Activated CD8-positive, alpha-beta memory T cell treated with anti-CD3 and anti-CD28 coated beads, Interleukin-2, amount 50 U/mL, for 48 hours (primary cell): ENCODE results near the gene LCTL.

Experiments
- DNase-seq: peaks from one replicate; pipeline ENCODE4 v3.0.0-alpha.2; 2020

Gene LCTL, protein sequence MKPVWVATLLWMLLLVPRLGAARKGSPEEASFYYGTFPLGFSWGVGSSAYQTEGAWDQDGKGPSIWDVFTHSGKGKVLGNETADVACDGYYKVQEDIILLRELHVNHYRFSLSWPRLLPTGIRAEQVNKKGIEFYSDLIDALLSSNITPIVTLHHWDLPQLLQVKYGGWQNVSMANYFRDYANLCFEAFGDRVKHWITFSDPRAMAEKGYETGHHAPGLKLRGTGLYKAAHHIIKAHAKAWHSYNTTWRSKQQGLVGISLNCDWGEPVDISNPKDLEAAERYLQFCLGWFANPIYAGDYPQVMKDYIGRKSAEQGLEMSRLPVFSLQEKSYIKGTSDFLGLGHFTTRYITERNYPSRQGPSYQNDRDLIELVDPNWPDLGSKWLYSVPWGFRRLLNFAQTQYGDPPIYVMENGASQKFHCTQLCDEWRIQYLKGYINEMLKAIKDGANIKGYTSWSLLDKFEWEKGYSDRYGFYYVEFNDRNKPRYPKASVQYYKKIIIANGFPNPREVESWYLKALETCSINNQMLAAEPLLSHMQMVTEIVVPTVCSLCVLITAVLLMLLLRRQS

DNA sequence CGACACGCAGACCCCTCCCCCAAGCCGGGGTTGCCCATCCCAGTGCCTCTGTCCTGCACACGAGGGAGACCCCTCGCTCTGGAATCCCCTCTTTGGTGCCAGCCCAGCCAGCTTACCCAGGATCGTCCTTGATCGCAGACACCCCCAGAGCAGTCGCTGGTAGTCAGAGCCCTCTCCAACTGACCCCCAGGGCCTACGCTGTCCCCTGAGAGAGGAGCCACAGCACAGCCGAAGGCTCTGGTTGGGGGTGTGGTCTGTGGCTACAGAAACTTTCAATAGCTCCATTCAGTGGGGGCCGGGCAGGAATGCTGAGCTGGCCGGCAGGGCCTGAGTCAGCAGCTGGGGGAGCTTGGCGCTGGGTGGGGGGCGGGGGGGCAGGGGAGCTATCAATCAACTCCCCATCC lies at the start of gene LCTL:
Gene LCTL, minus strand, starts transcription at position 258 of the 404 bp plus-strand sequence. CDS start 633 bp downstream, outside the sequence.
- DNase-seq, result no peak

DNA sequence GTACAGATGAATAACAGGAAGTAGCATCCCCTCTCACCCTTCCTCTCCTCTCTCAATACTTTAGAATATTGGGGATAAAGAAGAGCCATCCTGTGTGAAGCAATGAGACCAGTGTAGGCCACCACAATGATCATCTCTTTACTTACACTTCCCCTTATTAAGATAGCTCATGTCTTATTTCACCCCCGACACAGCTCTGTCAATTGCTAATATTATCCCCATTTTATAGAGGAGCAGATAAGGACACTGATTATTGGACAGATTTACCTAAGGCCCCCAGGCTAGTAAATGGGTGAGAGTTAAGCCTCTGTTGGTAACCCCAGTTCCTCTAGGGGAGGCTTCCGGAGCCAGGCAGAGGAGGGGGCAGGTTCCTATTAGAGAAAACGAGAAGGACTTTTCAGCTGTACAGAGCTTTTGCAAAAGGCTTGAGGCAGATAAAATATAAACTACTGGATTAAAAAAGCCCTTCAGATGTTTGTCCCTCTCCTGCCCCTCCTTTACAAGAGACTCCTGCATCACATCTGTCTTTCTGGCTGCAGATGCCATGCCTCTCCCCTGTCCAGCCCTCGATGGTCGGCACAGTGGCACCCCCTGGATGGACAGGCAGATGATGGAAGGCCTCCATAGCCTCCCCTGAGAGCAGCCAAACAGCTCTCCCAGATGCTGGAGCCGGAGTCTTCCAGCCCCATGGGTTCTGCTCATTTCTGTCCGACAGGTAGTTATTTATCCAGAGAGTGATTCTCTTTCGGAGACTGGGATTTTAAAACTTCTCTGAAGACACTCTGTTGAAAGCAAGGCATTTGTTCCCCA lies 49.4 kb upstream of the LCTL start:
- DNase-seq, result no peak

DNA sequence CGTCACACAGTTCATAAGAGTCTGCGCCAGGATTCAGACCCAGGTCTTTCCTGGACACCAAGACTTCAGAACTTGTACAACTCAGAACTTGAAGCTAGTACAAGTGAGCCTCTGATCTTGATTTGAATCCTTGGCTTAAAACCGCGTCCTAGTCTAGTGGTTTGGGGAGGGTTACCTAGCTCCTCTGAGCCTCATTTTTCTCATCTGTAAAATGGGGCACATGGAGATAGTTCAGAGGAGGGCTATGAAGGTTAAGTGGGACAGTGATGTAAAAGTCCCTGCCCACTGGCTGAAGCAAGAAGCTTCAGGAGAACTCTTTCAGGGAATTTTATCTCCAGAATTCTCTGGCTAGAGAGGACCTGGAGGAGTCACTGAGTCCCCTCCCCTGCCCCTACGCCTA lies 48.7 kb upstream of the LCTL start:
- DNase-seq, result no peak

DNA sequence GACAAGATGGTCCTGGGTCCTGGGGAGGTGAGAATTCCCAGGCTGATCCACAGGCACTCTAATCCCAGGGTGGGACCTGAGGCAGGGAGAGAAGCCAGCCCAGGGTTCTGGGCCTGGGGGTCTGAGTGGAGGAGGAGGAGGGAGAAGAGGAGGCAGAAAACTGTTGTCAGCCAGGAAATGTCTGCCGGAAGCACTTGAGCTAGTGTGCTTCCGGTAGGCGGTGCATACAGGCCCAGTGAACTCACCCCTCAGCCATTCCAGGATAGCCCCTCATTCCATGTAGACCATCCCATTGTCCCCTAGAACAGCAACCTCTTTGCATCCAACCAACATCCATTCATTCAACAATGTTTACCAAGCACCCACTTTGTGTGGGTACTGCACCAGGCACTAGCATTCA lies 47.9 kb upstream of the LCTL start:
- DNase-seq, result no peak

DNA sequence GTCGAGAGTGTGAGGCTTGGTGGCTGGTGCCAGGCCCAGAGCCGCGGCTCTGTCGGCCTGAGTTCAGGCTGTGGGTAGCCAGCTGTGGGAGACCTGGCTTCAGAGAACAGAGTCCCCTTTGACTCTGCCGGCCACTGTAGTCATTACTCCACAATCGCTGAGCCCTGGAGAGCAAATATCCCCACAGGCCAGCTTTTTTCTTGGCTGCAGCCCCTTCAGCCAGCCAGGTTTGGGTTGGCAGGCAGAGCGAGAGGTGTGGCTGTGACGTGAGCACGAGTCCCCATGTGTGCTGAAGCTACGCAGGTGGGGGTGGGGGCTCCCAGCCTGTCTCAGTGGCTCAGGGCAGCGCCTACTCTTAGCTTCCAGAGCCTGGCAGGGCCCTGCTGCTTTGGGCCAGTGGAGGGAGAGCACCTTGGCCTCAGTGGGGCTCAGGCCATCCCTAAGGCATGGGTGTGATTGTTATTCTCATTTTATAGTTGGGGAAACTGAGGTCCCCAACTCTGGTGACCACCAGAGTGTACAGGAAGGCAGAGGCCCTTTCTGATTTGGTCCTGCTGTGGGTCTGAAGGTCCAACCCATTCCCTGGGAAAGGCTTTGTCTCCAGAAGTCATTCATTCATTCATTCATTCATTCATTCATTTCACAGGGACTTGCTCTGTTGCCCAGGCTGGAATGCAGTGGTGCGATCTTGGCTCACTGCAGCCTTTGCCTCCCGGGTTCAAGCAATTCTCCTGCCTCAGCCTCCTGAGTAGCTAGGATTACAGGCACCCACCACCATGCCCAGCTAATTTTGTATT lies 45.7 kb upstream of the LCTL start:
- DNase-seq, result no peak

DNA sequence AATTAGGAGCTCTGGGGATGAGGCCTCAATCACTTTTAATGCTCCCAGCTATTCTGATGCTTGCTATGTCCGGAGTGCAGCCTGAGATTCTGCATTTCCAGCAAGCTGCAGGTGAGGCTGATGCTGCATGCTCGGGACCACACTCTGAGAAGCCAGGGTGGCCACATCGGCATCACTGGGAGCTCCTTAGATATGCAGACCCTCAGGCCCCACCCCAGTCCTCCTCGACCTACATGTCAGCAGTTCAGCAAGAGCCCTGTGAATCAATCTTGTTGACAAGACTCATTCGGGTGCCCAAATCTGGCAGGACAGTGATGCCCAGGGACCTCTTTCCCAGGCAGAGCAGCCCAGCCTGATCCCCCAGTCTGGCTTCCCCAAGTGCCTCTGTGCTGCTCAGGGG lies 44.1 kb upstream of the LCTL start:
- DNase-seq, result no peak

DNA sequence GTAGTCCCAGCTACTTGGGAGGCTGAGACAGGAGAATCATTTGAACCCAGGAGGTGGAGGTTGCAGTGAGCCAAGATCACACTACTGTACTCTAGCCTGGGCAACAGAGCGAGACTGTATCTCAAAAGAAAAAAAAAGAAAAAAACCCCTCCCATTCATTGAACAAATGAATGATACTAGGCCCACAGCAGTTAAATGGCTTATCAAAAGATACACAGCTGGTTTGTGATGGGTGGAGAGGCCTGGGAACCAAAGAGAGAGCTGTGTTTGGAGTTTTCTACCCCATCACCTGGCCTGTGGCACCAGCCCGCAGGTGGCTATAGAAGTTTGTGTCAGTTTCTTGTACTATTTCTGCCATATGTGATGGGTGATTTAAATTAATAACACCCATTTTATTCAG lies 43.1 kb upstream of the LCTL start:
- no peak for DNase-seq

DNA sequence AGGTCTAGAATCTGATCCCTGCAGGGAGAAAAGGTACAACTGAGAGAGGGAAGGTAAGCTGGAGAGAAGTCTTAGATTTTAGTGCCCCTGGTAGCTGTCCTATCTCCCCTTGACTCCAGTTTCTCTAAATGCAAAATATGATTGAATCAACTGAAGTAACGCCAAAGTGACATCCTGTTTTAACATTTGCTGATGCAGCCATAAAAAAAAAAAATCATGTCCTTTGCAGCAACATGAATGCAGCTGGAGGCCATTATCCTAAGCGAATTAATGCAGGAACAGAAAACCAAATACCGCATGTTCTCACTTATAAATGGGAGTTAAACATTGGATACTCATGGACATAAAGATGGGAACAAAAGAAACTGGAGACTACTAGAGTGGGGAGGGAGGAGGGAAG lies 42.4 kb upstream of the LCTL start:
- no peak for DNase-seq

DNA sequence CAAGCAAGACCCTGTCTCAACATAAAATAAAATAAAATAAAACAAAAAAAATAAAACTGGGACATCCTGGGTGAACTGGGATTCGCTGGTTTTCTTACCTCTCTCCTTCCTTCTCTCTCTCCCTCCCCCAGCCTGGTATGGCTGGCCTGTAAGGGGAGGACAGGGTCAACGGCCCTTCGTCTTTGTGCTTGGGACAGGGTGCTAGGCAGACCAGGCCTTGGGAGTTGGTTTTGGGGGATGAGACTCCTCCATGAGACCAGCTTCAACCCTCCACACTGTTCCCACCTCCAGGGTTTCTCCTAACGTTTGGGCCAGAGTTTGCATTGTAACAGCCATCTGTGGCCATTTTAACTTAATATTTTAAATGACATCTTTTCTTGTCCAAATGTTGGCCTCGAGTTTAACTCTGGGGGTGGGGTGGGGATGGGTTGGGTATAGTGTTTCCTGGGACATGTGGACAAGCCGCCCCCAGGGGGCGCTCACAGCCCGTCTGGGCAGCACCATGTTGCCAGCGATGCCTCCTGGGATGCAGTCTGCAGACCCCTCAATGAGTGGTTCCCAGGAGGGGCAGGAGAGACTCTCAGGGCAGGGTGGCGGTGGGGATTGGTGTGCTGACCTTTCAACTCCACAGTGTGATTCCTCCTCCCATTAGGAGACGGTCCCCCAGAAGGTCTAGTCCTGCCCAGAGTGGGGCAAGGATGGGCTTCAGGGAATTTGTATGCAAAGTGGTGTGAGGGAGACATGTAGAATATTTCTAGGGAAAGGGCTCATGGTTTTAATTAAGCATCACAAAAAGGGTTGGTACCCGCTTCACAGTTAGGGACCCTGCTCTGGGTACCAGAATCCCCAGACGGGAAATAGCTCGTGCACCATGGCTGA lies 37.7 kb upstream of the LCTL start:
- peak; percentile 88 for DNase-seq

DNA sequence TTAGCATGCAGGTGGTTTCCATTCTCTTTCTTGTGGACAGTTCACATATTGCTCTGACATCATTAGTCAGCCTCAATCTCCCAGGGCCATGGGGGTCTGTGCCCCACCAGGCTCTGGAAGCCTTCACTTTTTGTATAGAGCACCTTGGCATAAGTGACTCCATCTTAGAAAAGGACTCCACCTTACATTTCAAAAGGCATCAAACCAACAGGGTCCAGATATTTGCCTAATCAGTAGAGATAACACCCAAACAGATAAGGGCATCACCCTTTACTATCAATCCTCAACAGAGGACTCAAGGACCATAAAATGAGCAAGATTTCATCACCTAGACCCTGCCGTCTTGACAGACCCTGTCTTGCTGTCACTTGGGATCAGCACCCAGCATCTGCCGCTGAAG lies 35.7 kb upstream of the LCTL start:
- DNase-seq, result no peak

DNA sequence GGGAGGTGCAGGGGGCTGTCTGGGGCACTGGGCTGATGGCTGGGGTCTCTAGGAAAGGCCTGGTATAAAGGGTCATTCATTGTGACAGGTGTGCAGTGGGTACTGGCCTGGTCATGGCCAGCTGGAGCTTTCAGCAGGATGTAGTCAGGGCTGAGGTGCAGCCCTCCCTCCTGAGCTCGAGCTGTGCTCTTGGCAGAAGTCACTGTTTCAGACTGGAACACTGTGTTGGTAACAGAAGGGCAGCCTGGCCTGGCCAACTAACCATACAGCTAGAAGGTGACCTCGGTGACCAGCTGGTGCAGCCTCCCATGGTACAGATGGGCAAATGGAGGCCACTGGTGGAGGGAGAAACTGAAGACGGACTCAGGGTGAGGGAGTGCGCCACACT lies 34.4 kb upstream of the LCTL start:
- no peak for DNase-seq

DNA sequence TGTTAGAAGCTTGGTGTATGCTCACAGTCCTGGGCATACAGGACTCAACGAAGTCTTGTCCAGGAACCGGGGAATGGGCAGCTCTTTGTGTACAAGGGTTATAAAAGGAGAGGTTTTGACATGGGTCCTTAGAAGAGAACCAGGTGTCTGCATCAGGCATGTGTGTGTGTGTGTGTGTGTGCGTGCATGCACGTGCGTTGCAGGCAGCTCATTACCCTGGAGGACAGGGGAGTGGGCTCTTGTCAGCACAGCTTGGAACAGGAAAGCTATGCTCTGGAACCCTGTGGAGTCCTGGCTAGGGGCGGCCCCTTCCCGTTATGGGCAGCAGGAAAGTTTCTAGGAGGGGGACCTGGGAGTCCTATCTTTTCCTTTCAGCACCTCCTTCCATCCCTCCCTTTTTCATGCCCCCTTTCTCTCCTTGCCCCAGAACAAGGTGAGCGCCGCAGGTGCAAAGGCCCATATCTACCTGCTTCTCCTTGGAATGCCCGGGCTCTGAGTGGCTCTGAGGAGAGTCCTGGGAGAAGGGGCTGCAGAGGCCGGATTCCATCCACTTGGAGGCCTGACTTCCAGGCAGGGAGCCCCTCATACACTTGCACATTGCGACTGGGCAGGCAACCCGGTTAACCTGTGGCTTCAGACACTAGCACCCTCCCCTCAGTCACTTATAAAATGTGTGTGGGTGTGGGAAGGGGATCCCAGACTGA lies 33.9 kb upstream of the LCTL start:
- no peak for DNase-seq

DNA sequence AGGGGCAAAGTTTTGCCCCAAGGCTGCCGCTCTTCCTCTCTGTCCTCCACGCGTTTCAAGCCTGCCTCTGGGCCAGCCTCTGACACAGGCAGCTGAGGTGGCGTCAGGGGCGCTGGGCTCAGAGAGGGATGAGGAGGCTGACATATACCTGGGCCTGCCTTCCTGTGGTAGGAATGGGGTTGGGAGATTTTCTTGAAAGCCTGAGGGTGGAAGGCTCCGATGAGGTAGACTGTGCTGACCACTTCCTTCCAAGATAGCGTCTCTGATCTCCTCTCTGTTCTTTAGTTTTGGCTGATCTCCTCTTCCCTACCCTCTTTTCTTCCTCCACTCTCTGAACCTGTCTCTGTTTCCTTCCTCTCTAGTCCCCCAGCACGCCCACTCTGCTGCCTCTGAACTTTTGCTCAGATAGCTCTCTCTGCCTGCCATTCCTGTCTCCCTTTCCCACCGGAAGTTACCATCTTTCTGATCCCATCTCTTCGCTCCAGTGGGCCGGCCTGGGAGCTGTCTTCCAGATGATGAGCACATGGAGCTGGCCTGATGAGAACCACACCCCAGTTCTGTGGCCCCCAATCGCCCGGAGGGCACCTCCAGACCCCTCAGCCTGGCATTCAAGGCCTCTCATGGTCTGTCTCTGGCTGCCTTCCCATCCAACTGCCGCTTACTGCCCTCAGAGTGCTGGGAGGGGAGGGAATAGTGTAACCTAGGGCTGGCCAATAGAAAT lies 32.5 kb upstream of the LCTL start:
- no peak for DNase-seq

DNA sequence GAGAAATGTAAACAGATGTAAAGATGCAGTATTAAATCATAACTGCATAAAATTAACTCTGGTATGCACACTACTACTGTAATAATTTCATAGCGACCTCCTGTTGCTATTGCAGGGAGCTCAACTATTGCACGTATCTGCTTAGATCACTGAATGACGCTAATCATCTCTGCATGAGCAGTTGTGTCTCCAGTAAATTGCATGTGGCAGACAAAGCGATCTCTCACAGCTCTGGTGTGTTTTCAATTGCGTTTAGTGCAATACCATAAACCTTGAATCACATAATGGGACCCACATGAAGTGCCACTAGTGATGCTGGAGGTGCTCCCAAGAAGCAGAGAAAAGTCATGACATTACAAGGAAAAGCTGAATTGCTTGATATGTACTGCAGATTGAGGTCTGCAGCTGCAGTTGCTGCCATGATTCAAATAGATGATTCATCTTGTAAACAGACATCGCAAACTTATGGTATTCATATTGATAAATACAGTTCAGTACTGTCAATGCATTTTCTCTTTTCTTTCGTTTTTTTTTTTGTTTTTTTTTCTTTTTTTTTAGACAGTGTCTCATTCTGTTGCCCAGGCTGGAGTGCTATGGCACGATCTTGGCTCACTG lies 30.2 kb upstream of the LCTL start:
- DNase-seq, result no peak

DNA sequence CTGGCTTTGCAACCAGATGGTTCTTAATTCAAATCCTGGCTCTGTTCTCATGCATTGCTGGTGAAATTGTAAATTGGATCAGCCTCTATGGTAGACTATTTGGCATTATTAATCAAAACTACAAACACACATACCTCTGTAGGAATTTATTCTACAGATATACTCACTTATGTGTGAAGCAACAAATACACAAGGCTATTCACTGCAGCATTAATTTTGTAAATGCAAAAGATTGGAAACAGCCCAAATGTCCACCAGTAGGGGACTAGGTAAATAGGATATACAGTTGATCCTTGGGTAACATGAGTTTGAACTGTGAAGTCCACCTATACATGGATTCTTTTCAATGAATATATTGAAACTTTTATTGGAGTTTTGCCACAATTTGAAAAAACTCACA lies 29.5 kb upstream of the LCTL start:
- DNase-seq, result no peak

DNA sequence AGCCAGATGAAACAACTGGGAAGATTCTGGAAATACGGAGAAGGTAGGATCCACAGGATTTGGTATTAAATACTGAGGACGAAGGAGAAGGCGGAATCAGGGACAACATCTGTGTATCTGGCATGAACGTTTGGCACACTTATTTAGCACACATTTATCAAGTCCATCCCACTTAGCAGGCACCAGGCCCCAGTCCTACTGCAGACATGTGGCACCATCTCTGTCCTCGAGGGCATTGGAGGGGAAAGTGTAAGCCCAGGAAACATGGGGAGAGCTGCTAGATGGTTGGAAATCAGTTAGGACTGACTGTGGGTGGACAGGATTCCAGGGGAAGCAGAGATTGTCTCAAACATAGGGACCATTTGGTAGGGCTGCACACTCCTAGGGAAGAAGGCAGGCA lies 29.0 kb upstream of the LCTL start:
- no peak for DNase-seq

DNA sequence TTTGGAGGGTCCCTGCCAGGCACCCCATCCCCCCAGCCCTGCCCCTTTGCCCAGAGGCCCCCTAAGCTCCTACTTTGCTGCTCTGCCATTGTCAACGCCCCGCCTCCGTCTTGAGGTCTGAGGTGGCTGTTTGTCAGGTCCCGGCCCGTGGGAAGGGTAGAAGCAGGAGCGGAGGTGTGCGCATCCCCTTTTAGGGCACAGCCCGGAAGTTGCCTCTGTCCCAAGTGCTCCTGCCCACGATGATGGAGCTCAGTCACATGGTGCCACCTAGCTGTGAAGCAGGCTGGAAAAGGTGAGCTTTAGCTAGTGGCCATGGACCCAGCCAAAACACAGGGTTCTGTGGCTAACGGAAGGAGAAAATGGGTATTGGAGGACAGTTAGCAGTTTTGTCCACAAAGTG lies 28.5 kb upstream of the LCTL start:
- no peak for DNase-seq

DNA sequence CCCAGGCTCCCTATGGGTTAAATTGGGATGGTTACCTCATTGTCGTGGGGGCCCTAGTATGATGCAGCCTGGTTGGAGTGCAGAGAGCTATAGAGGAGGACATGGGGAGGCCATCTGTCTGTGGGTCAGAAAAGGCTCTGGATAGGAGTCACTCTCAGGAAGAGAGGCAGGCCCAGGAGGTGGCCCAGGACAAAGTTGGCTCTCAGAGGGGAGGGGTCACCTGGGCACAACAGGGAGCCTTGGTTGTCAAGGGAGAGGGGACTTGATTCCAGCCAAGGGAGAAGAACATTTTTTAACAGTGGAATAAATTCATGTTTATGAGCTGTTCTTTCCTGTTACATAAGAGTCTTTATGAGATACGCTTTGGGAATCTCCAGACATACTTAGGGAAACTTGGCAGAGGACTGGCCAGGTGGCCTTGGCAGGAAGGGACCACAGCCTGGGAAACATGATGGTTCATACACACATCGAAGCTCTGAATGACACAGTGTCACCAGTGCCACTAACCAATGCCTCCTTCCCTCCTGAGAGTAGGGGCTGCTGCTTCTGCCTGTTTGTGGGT lies 27.5 kb upstream of the LCTL start:
- no peak for DNase-seq

DNA sequence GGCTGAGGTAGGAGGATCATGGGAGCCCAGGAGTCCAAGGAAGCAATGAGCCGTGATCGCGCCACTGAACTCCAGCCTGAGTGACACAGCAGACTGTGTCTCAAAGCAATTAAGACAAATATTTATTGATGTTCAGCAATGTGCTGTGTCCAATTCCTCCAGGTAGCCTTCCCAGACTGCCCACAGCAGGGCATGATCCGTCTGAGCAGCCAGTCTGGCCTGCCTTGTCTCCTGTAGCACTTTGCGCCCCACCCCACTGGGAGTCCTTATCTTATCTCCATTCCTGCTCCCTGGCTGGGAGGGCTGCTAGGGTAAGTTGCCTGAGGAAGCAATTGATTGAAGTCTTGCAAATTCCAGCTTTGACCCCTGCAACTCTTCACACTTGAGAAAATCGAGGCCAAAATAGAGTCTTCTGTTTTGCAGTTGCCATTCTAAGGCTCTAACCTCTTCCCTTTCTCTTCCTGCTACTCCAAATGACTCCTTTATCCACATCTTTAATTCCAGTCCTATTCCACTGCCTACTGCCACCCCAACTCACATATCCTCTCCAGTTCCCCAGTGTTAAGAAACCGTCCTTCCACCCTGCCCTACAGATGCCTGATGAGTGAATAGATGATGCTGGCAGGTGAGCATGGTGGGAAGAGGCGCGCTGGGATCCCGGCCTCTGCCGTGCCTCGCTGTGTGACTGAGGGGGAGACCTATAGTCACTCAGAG lies 26.9 kb upstream of the LCTL start:
- DNase-seq, result no peak
